GM10248 (cell line): ENCODE measurements around the gene PLEKHG1.

Source experiments
- CTCF ChIA-PET: fragments of 300-600 bp; sonication (Branson Sonifier 250); formaldehyde crosslinking; extraction: SDS; loops from one replicate; lab custom pipeline; 2021; ENCODE audit warnings: antibody characterized with exemption; lab: Yijun Ruan, JAX
- POLR2A ChIA-PET: fragments of 350-650 bp; sonication (Branson Sonifier 250); formaldehyde crosslinking; extraction: SDS; loops from one replicate; lab custom pipeline; 2020; ENCODE audit warnings: antibody characterized with exemption; lab: Yijun Ruan, JAX
- DNase-seq: peaks from one replicate; pipeline ENCODE4 v3.0.0; 2012; ENCODE audit errors: extremely low spot score
- TF ChIP-seq, protein P1 (sequence below): IDR thresholded peaks from 2 replicates; pipeline ENCODE4 v1.5.1; 2012; ENCODE audit warnings: mild to moderate bottlenecking, low read depth; ENCODE audit errors: extremely low read depth, missing control alignments, control extremely low read depth

PLEKHG1 gene

DNA sequence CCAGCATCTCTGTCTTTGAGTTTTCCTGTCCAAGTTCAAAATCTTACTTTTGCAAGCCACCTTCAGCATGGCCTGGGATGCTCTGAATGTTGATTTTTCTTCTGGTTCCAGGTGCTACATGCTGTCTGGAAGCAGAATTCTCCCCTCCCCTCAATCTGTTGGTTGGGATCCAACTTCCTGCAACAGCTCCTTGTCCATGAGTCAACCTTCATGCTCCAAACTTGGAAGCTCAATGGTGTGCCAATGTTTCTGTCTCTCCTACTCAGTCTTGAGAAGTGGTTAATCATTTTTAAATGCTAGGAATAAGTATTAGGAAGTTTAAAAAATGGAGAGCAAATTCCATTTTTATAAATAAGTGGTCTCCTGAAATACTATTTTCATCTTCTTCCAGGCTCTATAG lies 33.2 kb upstream of the PLEKHG1 start:
- TF ChIP-seq, protein P1, sequence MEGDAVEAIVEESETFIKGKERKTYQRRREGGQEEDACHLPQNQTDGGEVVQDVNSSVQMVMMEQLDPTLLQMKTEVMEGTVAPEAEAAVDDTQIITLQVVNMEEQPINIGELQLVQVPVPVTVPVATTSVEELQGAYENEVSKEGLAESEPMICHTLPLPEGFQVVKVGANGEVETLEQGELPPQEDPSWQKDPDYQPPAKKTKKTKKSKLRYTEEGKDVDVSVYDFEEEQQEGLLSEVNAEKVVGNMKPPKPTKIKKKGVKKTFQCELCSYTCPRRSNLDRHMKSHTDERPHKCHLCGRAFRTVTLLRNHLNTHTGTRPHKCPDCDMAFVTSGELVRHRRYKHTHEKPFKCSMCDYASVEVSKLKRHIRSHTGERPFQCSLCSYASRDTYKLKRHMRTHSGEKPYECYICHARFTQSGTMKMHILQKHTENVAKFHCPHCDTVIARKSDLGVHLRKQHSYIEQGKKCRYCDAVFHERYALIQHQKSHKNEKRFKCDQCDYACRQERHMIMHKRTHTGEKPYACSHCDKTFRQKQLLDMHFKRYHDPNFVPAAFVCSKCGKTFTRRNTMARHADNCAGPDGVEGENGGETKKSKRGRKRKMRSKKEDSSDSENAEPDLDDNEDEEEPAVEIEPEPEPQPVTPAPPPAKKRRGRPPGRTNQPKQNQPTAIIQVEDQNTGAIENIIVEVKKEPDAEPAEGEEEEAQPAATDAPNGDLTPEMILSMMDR = no peak
- POLR2A ChIA-PET = no interaction called here

GRCh38 chr6:150567380-150567779 lies 32.3 kb upstream of the PLEKHG1 start:
- CTCF ChIA-PET = interaction anchor here (1.1 to 1.3 kb wide), 2 partner anchors 15 to 172 kb away, joined by 3 to 4 read pairs; no protein-coding TSS in a partner anchor
- POLR2A ChIA-PET = no interaction called here
- TF ChIP-seq, protein P1 = no peak
- no peak for DNase-seq

More for the DNA sequence above, 33.2 kb upstream of the PLEKHG1 start:
- CTCF ChIA-PET = no interaction called here
- no peak for DNase-seq

- TF ChIP-seq, protein P1 = no peak
- no peak for DNase-seq
- CTCF ChIA-PET = interaction anchor here (1.1 to 1.3 kb wide), 2 partner anchors 15 to 173 kb away, joined by 3 to 4 read pairs; no protein-coding TSS in a partner anchor
- POLR2A ChIA-PET = no interaction called here
These were observed 31.8 kb upstream of the PLEKHG1 start for GRCh38 chr6:150567823-150568383.

- CTCF ChIA-PET = interaction anchor here (1.3 kb wide), 1 partner anchor 173 kb away, joined by 3 read pairs; no protein-coding TSS in a partner anchor
- TF ChIP-seq, protein P1 = no peak
- DNase-seq = no peak
- POLR2A ChIA-PET = no interaction called here
These were observed 31.1 kb upstream of the PLEKHG1 start for GRCh38 chr6:150568560-150568959.

GRCh38 chr6:150569161-150569560 lies 30.5 kb upstream of the PLEKHG1 start:
- CTCF ChIA-PET = no interaction called here
- POLR2A ChIA-PET = no interaction called here
- DNase-seq = no peak
- TF ChIP-seq, protein P1 = no peak

GRCh38 chr6:150573041-150573681 lies 26.5 kb upstream of the PLEKHG1 start:
- TF ChIP-seq, protein P1 = no peak
- CTCF ChIA-PET = no interaction called here
- POLR2A ChIA-PET = no interaction called here
- DNase-seq = no peak
